HFF-Myc (cell line): ENCODE results near the gene PTPN21.

Experiments used
- DNase-seq: peaks from one replicate; pipeline ENCODE4 v3.0.0-alpha.2; 2011; ENCODE audit warnings: low read depth; ENCODE audit errors: extremely low read depth
- H3K4me3 ChIP-seq: replicated peaks from 2 replicates; pipeline ENCODE4 v1.5.1; 2011; ENCODE audit warnings: low read depth, mild to moderate bottlenecking, control low read depth, low read length
- CTCF ChIP-seq: IDR thresholded peaks from 2 replicates; pipeline ENCODE4 v1.5.1; 2012; ENCODE audit warnings: mild to moderate bottlenecking, low read depth, low read length, control low read depth; ENCODE audit errors: missing control alignments

Gene PTPN21

GRCh38 chr14:88463318-88463717 lies 91.5 kb downstream of the PTPN21 start:
- no peak overlapping the region for H3K4me3 ChIP-seq
- DNase-seq = no peak
- peak; percentile 41 for TF ChIP-seq CTCF

- no peak for DNase-seq
- no peak for TF ChIP-seq CTCF
- no peak overlapping the region for H3K4me3 ChIP-seq
Observed at GRCh38 chr14:88454886-88455285, 99.9 kb downstream of the PTPN21 start.

GRCh38 chr14:88452231-88452630 lies 102.6 kb downstream of the PTPN21 start:
- no peak for DNase-seq
- H3K4me3 ChIP-seq = no peak overlapping the region
- TF ChIP-seq CTCF = no peak

- no peak overlapping the region for H3K4me3 ChIP-seq
- TF ChIP-seq CTCF = no peak
- no peak for DNase-seq
Observed at GRCh38 chr14:88439088-88439487, 115.7 kb downstream of the PTPN21 start.

GRCh38 chr14:88437658-88438057 lies 117.1 kb downstream of the PTPN21 start:
- TF ChIP-seq CTCF = no peak
- no peak for DNase-seq
- no peak overlapping the region for H3K4me3 ChIP-seq

GRCh38 chr14:88430976-88431375 lies 123.8 kb downstream of the PTPN21 start:
- DNase-seq = no peak
- H3K4me3 ChIP-seq = no peak overlapping the region
- TF ChIP-seq CTCF = no peak

- H3K4me3 ChIP-seq = no peak overlapping the region
- no peak for TF ChIP-seq CTCF
- no peak for DNase-seq
Observed at GRCh38 chr14:88426271-88426670, 128.5 kb downstream of the PTPN21 start.
